HepG2 (cell line): Measurements from ENCODE around the gene BEST2. TPM values are rescaled to one million over a fixed set of nuclear protein-coding genes. Genes with fewer than 3 reads are reported as not detected.
A peak's percentile ranks its signal among the peaks of the same experiment; 100 is the strongest.

Experiments used
- DR1 ChIP-seq: sonication (generic); formaldehyde crosslinking; IDR thresholded peaks from 2 replicates; pipeline ENCODE4 v1.8.0; 2021; ENCODE audit warnings: mild to moderate bottlenecking, missing genetic modification reagents, inconsistent platforms
- HIC2 ChIP-seq: sonication (generic); formaldehyde crosslinking; IDR thresholded peaks from 2 replicates; pipeline ENCODE4 v1.9.0; 2022; ENCODE audit warnings: low read depth, missing genetic modification reagents
- KMT2B ChIP-seq: IDR thresholded peaks from 2 replicates; pipeline ENCODE4 v1.6.1; 2016; ENCODE audit warnings: missing genetic modification reagents, missing compliant biosample characterization
- MEF2D ChIP-seq: sonication (generic); formaldehyde crosslinking; IDR thresholded peaks from 2 replicates; pipeline ENCODE4 v1.5.1; 2020; ENCODE audit warnings: mild to moderate bottlenecking, missing genetic modification reagents
- ONECUT2 ChIP-seq: sonication (generic); formaldehyde crosslinking; IDR thresholded peaks from 2 replicates; pipeline ENCODE4 v1.4.0; 2020; ENCODE audit warnings: missing genetic modification reagents
- PAWR ChIP-seq: sonication (generic); formaldehyde crosslinking; IDR thresholded peaks from 2 replicates; pipeline ENCODE4 v1.4.0; 2020; ENCODE audit warnings: missing genetic modification reagents, mild to moderate bottlenecking, borderline replicate concordance
- SSRP1 ChIP-seq: IDR thresholded peaks from 2 replicates; pipeline ENCODE4 v1.6.1; 2016; ENCODE audit warnings: control low read depth
- STAG1 ChIP-seq: sonication (generic); formaldehyde crosslinking; IDR thresholded peaks from 2 replicates; pipeline ENCODE4 v1.4.0; 2020; ENCODE audit warnings: missing genetic modification reagents
- THYN1 ChIP-seq: sonication (generic); formaldehyde crosslinking; IDR thresholded peaks from 2 replicates; pipeline ENCODE4 v1.8.1; 2023; ENCODE audit warnings: low read depth, mild to moderate bottlenecking, moderate library complexity, missing genetic modification reagents, borderline replicate concordance
- ZBED4 ChIP-seq: sonication (generic); formaldehyde crosslinking; IDR thresholded peaks from 2 replicates; pipeline ENCODE4 v1.4.0; 2020; ENCODE audit warnings: missing genetic modification reagents, borderline replicate concordance
- ZNF24 ChIP-seq: fragments of 450-650 bp; IDR thresholded peaks from 2 replicates; pipeline ENCODE4 v1.6.1; 2017; ENCODE audit warnings: antibody characterized with exemption, mild to moderate bottlenecking
- ZNF441 ChIP-seq: sonication (generic); formaldehyde crosslinking; IDR thresholded peaks from 2 replicates; pipeline ENCODE4 v1.7.0; 2021; ENCODE audit warnings: missing genetic modification reagents, borderline replicate concordance
- ZNF556 ChIP-seq: sonication (generic); formaldehyde crosslinking; IDR thresholded peaks from 2 replicates; pipeline ENCODE4 v1.4.0; 2020; ENCODE audit warnings: mild to moderate bottlenecking, missing genetic modification reagents, borderline replicate concordance
- ZNF572 ChIP-seq: sonication (generic); formaldehyde crosslinking; IDR thresholded peaks from 2 replicates; pipeline ENCODE4 v1.5.1; 2020; ENCODE audit warnings: mild to moderate bottlenecking, missing genetic modification reagents
- ZNF605 ChIP-seq: sonication (generic); formaldehyde crosslinking; IDR thresholded peaks from 2 replicates; pipeline ENCODE4 v1.8.0; 2022; ENCODE audit warnings: mild to moderate bottlenecking, missing genetic modification reagents
- ZNF644 ChIP-seq: IDR thresholded peaks from 2 replicates; pipeline ENCODE4 v1.6.1; 2016; ENCODE audit warnings: low read depth
- ZNF713 ChIP-seq: sonication (generic); formaldehyde crosslinking; IDR thresholded peaks from 2 replicates; pipeline ENCODE4 v1.4.0; 2020; ENCODE audit warnings: mild to moderate bottlenecking, missing genetic modification reagents
- ZNF83 ChIP-seq: sonication (generic); formaldehyde crosslinking; IDR thresholded peaks from 2 replicates; pipeline ENCODE4 v1.4.0; 2020; ENCODE audit warnings: missing genetic modification reagents, mild to moderate bottlenecking, borderline replicate concordance
- ZSCAN12 ChIP-seq: sonication (generic); formaldehyde crosslinking; IDR thresholded peaks from 2 replicates; pipeline ENCODE4 v1.9.0; 2021; ENCODE audit warnings: mild to moderate bottlenecking, missing genetic modification reagents
- polyA plus RNA-seq, 8 experiments: library from polyadenylated mRNA; depleted of rRNA in 3 of 8; stranded (reverse) in 7 of 8; unstranded in 1 of 8; fragments of >200 nt; fragmentation: Illumina TruSeq in 4 of 8; extraction: Trizol in 4 of 8; gene quantifications; 2 replicates each; pipeline versions ENCODE4 v1.2.1 to v1.2.3, GENCODE V29; 2011 to 2016; ENCODE audit warnings: low read depth in 4 of 8, missing spikeins in 1 of 8, mixed read lengths in 1 of 8; ENCODE audit not compliant: insufficient read depth in 1 of 8
- total RNA-seq, 5 experiments: library from RNA; depleted of rRNA; stranded (reverse); fragments of >200 nt; fragmentation: Illumina TruSeq; extraction: Trizol; gene quantifications; 2 replicates each; pipeline ENCODE4 v1.2.3, GENCODE V29; 2016; ENCODE audit warnings: low read depth in 1 of 5
- TF ChIP-seq, protein P1 (sequence below): sonication (generic); formaldehyde crosslinking; IDR thresholded peaks from 2 replicates; pipeline ENCODE4 v1.4.0; 2020; ENCODE audit warnings: mild to moderate bottlenecking, missing genetic modification reagents

Gene BEST2
- total and polyA plus RNA-seq, 2 of the 13 experiments (the other 11 are each of a cell fraction or from before 2014, with no cell fraction given): not detected

DNA sequence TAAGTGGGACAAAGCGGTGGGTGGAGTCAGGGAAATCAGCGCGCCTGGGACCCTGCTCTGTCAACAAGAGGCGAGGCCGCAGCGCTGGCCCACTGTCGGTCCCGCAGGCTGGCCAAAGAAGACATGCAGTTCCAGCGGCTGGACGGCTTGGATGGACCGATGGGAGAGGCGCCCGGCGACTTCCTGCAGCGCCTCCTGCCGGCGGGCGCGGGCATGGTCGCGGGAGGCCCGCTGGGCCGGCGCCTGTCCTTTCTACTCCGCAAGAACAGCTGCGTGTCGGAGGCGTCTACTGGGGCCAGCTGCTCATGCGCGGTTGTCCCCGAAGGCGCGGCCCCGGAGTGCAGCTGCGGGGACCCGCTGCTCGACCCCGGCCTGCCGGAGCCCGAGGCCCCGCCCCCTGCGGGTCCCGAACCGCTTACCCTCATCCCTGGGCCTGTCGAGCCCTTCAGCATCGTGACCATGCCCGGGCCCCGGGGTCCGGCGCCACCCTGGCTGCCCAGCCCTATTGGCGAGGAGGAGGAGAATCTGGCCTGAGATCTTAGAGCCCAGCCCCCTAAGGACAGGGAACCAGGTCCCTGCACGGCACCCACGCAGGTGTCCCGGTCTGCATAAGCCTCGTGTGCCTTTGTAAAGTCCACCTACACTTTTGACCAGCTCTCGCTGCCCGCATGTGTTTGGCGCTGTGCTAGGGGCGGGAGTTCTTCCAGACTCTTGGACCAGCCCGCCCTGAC is 6.1 kb downstream of the BEST2 start (continued):
- TF ChIP-seq, protein P1, sequence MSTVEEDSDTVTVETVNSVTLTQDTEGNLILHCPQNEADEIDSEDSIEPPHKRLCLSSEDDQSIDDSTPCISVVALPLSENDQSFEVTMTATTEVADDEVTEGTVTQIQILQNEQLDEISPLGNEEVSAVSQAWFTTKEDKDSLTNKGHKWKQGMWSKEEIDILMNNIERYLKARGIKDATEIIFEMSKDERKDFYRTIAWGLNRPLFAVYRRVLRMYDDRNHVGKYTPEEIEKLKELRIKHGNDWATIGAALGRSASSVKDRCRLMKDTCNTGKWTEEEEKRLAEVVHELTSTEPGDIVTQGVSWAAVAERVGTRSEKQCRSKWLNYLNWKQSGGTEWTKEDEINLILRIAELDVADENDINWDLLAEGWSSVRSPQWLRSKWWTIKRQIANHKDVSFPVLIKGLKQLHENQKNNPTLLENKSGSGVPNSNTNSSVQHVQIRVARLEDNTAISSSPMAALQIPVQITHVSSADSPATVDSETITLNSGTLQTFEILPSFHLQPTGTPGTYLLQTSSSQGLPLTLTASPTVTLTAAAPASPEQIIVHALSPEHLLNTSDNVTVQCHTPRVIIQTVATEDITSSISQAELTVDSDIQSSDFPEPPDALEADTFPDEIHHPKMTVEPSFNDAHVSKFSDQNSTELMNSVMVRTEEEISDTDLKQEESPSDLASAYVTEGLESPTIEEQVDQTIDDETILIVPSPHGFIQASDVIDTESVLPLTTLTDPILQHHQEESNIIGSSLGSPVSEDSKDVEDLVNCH (CRISPR knock-in tag): no peak
- TF ChIP-seq PAWR (CRISPR knock-in tag) (no peak), STAG1 (CRISPR knock-in tag) (peak; percentile 67), MEF2D (no peak), ZNF713 (CRISPR knock-in tag) (no peak), SSRP1 (CRISPR knock-in tag) (no peak), HIC2 (CRISPR knock-in tag) (peak; percentile 12; the same call in 1 of the 2 replicates), DR1 (CRISPR knock-in tag) (no peak), THYN1 (CRISPR knock-in tag) (no peak), ONECUT2 (no peak), ZNF605 (no peak), ZNF83 (CRISPR knock-in tag) (no peak), ZNF441 (CRISPR knock-in tag) (no peak), ZBED4 (CRISPR knock-in tag) (peak; percentile 81), ZNF556 (no peak; the same call in 1 of the 2 replicates), KMT2B (CRISPR knock-in tag) (no peak), ZSCAN12 (no peak), ZNF644 (CRISPR knock-in tag) (no peak), ZNF572 (CRISPR knock-in tag) (0 out of 2 replicates have a peak, but pooled peaks have one; percentile 80), ZNF24 (no peak)
